IMR-90 (cell line): Measurements from ENCODE around the gene CD274.

Experiments
- CEBPB ChIP-seq: IDR thresholded peaks from 2 replicates; pipeline ENCODE4 v1.6.1; 2012; ENCODE audit warnings: low read depth, low read length, improper control_type of control experiment
- CTCF ChIP-seq: conservative IDR thresholded peaks from 2 replicates; pipeline ENCODE4 v1.5.1; 2012; ENCODE audit warnings: mild to moderate bottlenecking, low read depth, low read length, improper control_type of control experiment
- ELK1 ChIP-seq: fragments of 150-350 bp; IDR thresholded peaks from 2 replicates; pipeline ENCODE4 v1.6.1; 2016; ENCODE audit warnings: low read depth, mild to moderate bottlenecking, low read length, moderate library complexity, borderline replicate concordance
- NFE2L2 ChIP-seq: fragments of 150-350 bp; IDR thresholded peaks from 2 replicates; pipeline ENCODE4 v1.6.1; 2016; ENCODE audit warnings: low read depth, mild to moderate bottlenecking, low read length
- POLR2A ChIP-seq: IDR thresholded peaks from 2 replicates; pipeline ENCODE4 v1.6.1; 2012; ENCODE audit warnings: mild to moderate bottlenecking, low read depth, low read length
- RAD21 ChIP-seq: IDR thresholded peaks from 2 replicates; pipeline ENCODE4 v1.6.1; 2012; ENCODE audit warnings: low read length, improper control_type of control experiment
- RCOR1 ChIP-seq: IDR thresholded peaks from 2 replicates; pipeline ENCODE4 v1.6.1; 2012; ENCODE audit warnings: mild to moderate bottlenecking, low read length, improper control_type of control experiment; ENCODE audit not compliant: insufficient replicate concordance
- SMC3 ChIP-seq: fragments of 150-350 bp; IDR thresholded peaks from 2 replicates; pipeline ENCODE4 v1.6.1; 2016; ENCODE audit warnings: low read depth, mild to moderate bottlenecking, antibody characterized with exemption, low read length, moderate library complexity
- USF2 ChIP-seq: fragments of 150-350 bp; IDR thresholded peaks from 2 replicates; pipeline ENCODE4 v1.6.1; 2017; ENCODE audit warnings: mild to moderate bottlenecking, antibody characterized with exemption, low read length, low read depth

GRCh38 chr9:5422276-5422675 lies 28.1 kb upstream of the CD274 start:
- TF ChIP-seq CTCF, result no peak
- TF ChIP-seq POLR2A, result no peak
- no peak for TF ChIP-seq CEBPB
- TF ChIP-seq USF2, result no peak
- TF ChIP-seq NFE2L2, result no peak
- no peak for TF ChIP-seq RAD21
- TF ChIP-seq SMC3, result no peak
- no peak for TF ChIP-seq RCOR1
- no peak for TF ChIP-seq ELK1
